ENCODE results near the gene PKN2. TPM values are rescaled to one million over a fixed set of nuclear protein-coding genes. Genes with fewer than 3 reads are reported as not detected.

Gene PKN2
- 7.3 TPM for total RNA-seq

DNA sequence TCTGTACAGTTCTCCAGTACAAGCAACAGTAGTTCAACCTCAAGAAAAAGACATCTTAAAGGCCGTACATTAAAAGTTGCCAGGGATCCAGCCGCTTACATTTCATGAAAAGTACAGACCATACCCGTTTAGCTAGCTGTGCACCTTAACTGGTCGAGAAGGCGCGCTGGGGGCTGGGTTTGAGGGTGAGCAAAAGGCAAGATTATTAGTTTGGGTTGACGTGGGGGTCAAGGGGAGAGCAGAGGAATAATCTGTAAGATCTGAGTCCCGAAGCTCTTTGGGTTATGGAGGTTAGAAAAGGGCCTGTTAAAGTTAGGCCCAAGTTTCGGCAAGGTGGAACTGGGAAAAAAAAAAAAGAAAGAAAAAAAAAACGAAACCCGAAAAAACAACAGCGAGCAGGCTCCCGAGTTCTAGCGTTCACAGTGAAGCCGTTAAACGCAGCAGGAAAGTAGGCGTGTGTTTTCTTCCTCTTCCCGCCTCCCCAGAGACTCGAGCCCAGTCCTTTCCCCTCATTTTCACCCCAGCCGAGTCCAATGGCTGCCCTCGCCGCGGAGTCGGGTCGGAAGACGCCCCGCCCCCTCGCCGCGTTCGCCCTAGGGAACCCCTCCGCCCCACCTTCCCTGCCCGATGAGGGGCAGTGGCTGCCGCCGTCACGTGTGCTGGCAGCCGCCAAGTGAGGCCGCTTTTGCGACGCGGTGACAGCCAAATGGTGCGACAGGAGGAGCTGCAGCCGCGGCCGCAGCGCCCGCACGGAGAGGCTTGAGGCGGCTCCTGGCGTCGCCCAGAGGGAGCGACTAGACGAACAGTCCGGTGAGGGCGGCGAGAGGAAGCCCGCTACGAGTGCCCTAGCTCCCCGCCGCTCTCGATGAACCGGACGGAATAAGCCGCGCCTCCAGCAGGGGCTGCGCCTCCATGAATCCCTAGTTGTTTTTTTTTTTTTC, at the start of gene PKN2:
Gene PKN2, plus strand, starts transcription at position 733 of the 941 bp plus-strand sequence. CDS start 308 bp downstream, outside the sequence.
- no peaks in the 10 kb centered on the region for H3K9me3 ChIP-seq
- peaks cover 0 to 16% of the 10 kb centered on the region in 2 donors for H3K4me1 ChIP-seq
- TF ChIP-seq, protein P1, sequence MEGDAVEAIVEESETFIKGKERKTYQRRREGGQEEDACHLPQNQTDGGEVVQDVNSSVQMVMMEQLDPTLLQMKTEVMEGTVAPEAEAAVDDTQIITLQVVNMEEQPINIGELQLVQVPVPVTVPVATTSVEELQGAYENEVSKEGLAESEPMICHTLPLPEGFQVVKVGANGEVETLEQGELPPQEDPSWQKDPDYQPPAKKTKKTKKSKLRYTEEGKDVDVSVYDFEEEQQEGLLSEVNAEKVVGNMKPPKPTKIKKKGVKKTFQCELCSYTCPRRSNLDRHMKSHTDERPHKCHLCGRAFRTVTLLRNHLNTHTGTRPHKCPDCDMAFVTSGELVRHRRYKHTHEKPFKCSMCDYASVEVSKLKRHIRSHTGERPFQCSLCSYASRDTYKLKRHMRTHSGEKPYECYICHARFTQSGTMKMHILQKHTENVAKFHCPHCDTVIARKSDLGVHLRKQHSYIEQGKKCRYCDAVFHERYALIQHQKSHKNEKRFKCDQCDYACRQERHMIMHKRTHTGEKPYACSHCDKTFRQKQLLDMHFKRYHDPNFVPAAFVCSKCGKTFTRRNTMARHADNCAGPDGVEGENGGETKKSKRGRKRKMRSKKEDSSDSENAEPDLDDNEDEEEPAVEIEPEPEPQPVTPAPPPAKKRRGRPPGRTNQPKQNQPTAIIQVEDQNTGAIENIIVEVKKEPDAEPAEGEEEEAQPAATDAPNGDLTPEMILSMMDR (IDR thresholded peaks at IDR 0.05) = peak in 2 of 3 experiments; percentile 34
- peak within 1 kb of the TSS; percentile 84 to 94 for H3K27ac ChIP-seq
- peak within 1 kb of the TSS; percentile 86 to 88 for H3K4me3 ChIP-seq
- no peaks in the 10 kb centered on the region for H3K27me3 ChIP-seq
- DNase-seq (ENCODE audit: low spot score in 2 of 2) = peak; percentile 88 to 99
- intact Hi-C loops (cut with DNase I) = loop anchor here (2.0 to 10.0 kb wide), 8 partner anchors 29 to 1979 kb away; partner anchors contain the start of genes GTF2B, HS2ST1, LMO4 and LRRC8B
- H3K36me3 ChIP-seq = no peaks in the 10 kb centered on the region

DNA sequence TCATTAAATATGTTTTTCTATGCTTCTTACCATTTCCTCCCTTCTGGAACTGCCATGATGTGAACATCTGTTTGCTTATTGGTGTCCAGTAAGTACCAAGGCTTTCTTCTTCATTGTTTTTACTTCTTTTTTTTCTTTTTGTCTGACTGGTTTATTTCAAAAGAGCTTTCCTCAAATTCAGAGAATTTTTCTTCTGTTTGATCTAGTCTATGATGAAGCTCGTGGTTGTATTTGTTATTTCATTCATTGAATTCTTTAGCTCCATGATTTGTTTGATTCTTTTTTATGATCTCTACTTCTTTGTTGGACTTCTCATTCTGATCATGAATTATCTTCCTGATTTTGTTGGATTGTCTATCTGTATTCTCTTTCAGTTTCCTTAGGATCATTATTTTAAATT, 49.5 kb upstream of the PKN2 start:
- intact Hi-C loops (cut with DNase I) = no loop called here
- no peak overlapping the region for H3K27ac ChIP-seq
- no peak for DNase-seq (ENCODE audit: low spot score in 2 of 2)
- H3K4me1 ChIP-seq = no peaks in the 10 kb centered on the region
- no peaks in the 10 kb centered on the region for H3K27me3 ChIP-seq
- H3K4me3 ChIP-seq = no peak overlapping the region
- TF ChIP-seq, protein P1 (IDR thresholded peaks at IDR 0.05) = no peak
- H3K36me3 ChIP-seq = no peaks in the 10 kb centered on the region
- peaks cover 0 to 23% of the 10 kb centered on the region in 2 donors for H3K9me3 ChIP-seq

DNA sequence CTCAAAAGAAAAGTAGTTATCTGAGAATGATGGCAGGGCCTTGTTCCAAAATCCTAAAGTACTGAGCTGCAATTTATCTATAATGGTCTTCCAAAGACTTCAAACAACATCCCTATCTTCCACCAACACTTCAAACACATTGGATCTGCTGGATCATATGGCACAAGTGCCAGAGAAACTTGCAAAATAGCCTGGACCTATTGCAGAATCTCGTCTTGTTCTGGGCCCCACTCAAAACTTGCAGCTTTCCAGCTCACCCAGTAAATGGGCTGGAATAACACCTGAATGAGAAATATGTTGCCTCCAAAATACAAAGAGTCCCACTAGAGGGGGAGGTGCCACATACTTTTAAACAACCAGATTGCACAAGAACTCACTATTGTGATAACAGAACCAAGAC, 44.0 kb upstream of the PKN2 start:
- intact Hi-C loops (cut with DNase I) = no loop called here
- TF ChIP-seq, protein P1 (IDR thresholded peaks at IDR 0.05) = no peak
- H3K4me3 ChIP-seq = no peak overlapping the region
- no peak for DNase-seq (ENCODE audit: low spot score in 2 of 2)
- H3K36me3 ChIP-seq = no peaks in the 10 kb centered on the region
- H3K9me3 ChIP-seq = peaks cover 0 to 5% of the 10 kb centered on the region in 2 donors
- H3K27ac ChIP-seq = no peak overlapping the region
- no peaks in the 10 kb centered on the region for H3K4me1 ChIP-seq
- H3K27me3 ChIP-seq = no peaks in the 10 kb centered on the region

DNA sequence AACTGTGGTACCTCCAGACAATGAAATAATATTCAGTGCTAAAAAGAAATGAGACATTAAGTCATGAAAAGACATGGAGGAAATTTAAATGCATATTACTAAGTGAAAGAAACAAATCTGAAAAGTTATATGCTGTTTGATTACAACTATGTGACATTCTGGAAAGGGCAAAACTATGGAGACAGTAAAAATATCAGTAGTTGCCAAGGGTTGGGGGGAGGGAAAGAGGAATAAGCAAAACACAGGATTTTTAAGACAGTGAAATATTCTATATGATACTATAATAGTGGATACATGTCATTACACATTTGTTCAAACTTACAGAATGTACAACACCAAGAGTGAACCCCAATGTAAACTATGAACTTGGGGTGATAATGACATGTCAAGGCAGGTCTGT, 38.2 kb upstream of the PKN2 start:
- H3K4me3 ChIP-seq = no peak overlapping the region
- no peaks in the 10 kb centered on the region for H3K36me3 ChIP-seq
- no peak for DNase-seq (ENCODE audit: low spot score in 2 of 2)
- H3K27me3 ChIP-seq = no peaks in the 10 kb centered on the region
- TF ChIP-seq, protein P1 (IDR thresholded peaks at IDR 0.05) = no peak
- no peaks in the 10 kb centered on the region for H3K4me1 ChIP-seq
- no peak overlapping the region for H3K27ac ChIP-seq
- H3K9me3 ChIP-seq = no peaks in the 10 kb centered on the region
- intact Hi-C loops (cut with DNase I) = no loop called here

DNA sequence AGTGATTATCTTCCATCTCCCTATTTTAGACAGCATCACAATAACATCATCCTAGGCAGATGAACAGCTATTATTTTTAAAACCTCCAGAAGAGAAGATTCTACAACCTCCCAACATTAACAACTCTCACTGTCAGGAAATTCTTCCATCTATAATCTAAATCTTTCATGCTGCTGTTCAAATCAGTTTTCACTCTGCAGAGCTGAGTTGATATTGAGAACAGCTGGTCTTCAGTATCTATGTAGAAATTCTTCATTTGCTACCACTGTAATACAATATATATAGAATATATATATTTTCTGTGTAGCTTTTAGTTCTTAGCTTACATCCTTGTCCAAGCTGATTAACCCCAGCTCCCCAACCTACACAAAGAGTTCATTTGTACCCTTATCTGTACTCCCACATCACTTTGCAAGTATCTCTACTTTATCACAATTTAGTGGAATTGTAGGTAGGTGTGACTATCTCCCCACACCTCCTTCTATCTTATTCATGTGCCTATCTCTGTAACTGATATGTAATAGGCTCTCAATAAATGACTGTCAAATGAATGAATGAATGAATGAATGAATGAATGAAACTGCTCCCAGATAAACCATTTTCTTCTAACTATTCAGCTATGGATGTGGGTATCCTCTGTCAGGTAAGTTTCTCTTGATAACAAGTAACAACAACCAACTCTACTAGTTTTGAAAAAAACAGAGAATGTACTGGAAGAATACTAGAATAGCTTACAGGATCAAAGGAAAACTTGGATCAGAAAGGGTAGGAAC, 37.4 kb upstream of the PKN2 start:
- Histone ChIP-seq H3K27me3 (no peaks in the 10 kb centered on the region), H3K9me3 (no peaks in the 10 kb centered on the region), H3K36me3 (no peaks in the 10 kb centered on the region), H3K4me1 (no peaks in the 10 kb centered on the region), H3K27ac (no peak overlapping the region), H3K4me3 (no peak overlapping the region)
- TF ChIP-seq, protein P1 (IDR thresholded peaks at IDR 0.05) = no peak
- DNase-seq (ENCODE audit: low spot score in 2 of 2) = no peak
- intact Hi-C loops (cut with DNase I) = no loop called here
